Stimulated activated CD8-positive, alpha-beta memory T cell treated with anti-CD3 and anti-CD28 coated beads, Interleukin-12 subunit alpha, Interleukin-12 subunit beta, amount 100 ng/mL, for 24 hours (primary cell): ENCODE data around the gene NT5C3B.
"Not testable (repeated sequence)": the region's sequence is repeated elsewhere in the genome, so short reads cannot be mapped to it uniquely, and the experiment has no call there.

ENCODE experiments used
- DNase-seq: peaks from one replicate; pipeline ENCODE4 v3.0.0-alpha.2; 2020; ENCODE audit errors: extremely low read depth

Gene NT5C3B

DNA sequence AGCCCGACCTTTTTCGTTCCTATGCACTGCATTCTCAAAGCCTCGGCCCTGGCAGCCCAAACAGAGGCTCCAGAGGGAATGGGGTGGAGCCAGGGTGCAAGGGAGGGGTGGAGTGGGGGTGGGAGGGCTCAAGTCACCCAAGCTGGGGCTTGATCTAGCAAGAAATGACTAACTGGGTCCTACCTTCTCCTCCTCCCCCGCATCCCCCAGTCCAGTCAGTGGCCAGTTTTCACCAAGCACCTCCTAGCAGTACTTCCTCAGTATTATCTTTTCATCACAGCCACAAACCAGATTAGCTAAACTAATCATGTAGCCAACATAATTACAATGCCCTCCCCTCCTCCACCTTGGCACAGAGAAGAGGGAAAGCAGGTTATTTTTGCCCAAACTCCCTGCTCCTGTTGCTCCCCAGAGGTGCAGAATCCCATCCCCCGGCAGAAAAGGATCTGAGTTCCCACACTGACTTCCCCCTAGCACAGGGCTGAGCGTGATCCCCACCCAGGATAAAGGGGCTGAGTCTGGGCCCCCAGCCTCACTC, 51.8 kb downstream of the NT5C3B start:
- DNase-seq, result no peak

DNA sequence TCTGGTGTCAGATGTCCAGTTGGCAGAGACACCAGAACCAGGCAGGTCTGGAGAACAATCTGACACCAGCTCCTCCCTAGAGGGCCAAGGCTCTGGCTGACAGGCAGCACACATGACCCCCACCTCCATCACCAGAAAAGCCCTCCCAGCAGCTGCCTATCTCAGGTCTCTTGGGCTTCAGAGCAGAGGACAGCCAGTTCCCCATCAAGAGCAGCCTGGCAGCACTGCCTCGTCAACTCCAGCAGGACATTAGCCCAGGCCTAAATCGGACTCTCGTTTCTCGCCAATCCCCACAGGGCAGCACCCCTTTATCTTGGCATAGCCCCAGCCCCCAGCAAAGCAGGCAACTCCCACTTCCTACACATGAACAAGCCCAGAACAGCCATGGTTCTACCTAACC, 53.9 kb downstream of the NT5C3B start:
- DNase-seq, result no peak

DNA sequence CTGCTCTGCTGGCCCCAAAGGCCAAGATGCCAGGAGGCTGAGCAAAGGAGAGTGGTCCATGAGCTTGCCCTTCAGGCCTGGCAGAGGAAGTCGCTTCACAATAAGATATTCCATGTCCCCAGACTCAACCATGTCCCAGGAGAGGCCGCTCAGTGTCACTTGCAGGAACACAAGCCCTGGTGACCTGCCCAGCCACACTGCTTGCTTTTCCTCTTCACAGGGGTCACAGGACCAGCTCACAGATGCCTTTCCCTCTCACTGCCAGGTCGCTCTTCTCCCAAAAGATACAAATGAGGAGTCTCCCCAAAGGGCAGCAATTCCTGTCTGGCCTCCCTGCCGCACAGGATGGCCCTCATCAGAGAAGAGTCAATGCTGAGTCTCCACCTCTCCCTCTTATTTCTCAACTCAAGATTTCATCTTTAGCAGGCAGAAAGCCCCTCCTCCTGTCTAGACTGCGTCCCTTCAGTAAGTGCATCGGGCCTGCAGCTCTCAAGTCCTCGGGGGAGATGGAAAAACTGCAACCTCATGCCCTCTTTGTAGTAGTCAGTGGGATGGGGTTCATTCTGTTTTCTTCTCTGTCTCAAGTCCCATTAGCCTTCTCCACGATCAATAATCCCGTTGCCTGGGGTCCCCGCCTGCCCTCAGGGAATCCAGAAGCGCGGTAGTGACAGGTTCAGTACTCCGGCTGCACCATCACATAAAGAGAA, 54.5 kb downstream of the NT5C3B start:
- no peak for DNase-seq

DNA sequence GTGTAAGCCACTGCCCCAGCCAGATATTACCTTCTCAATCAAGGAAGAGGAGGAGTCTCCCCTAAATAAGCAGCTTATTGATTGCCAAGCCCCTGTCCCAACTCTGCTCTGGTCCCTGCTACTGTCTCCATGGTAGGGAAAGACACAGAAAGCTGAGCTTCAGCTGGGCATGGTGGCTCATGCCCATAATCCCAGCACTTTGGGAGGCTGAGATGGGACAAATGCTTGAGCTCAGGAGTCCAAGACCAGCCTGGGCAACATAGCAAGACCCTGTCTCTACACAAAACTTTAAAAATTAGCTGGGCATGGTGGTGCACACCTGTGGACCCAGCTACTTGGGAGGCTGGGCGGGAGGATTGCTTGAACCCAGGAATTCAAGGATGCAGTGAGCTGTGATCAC, 56.1 kb downstream of the NT5C3B start:
- no peak for DNase-seq

DNA sequence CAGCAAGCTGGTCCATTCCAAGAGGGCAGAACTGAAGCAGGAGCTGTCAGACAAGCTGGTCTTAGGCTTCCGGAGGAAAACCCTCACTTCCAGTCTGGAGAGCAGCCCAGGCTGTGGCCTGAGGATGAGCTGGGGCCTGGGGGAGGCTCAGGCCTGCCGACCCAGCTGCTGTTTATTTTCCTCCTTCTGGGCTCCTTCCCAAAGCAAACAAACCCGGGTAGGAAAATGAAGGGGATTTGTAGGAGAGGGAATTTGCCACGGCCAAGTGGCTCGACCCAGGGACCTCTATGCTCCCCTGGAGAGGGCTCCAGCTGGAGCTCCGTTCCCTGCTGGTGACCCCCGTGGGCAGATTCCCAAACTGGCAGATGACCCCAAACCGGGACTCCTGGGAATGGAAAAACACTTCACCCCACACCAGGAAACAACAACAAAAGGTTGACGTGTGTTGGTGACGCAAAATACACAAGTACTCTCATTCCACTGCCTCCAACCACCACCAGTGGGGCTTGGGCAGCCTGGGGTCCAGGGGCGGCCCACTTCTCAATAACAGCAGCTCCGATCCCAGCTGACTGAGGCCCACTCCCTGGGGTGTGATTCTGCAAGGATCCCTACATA, 58.4 kb downstream of the NT5C3B start:
- DNase-seq, result no peak

DNA sequence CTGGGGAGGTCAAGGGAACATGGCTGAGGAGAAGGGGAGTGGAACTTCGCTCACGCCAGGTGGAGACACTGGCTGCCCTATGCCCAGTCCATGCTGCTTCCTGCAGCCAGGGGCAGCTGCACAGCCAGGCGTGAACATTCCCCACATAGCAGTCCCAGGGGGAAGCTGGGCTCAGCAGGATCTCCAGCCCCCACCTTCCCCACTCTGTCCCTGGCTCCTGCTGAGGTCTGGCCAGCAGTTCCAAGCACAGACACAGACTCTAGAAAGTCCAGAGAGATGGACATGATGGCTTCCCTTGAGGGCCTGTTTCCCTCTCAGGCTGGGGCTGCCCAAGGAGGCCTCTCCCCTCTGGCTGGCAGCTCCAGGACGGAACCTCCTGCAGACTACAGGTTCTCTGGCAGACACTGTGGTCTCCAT, 58.9 kb downstream of the NT5C3B start:
- DNase-seq, result no peak

DNA sequence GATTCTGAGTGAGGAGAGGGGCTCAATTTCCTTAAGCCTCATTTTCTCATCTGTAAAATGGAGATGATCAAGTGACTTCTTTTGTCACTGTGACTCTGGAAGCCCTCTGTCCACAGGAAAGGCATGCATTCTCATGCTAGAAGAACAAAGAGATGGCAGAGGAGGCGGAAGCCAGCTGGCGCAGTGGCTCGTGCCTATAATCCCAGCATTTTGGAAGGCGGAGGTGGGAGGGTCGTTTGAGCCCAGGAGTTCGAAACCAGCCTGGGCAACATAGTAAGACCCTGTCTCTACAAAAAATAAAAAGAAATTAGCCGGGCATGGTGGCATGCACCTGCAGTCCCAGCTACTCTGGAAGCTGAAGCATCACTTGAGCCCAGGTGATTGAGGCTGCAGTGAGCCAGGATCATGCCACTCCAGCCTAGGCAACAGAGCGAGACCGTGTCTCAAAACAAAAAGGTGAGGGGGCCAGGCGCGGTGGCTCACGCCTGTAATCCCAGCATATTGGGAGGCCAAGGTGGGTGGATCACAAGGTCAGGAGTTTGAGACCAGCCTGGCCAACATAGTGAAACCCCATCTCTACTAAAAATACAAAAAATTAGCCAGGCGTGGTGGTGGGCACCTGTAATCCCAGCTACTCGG, 59.7 kb downstream of the NT5C3B start:
- not testable (repeated sequence) for DNase-seq

DNA sequence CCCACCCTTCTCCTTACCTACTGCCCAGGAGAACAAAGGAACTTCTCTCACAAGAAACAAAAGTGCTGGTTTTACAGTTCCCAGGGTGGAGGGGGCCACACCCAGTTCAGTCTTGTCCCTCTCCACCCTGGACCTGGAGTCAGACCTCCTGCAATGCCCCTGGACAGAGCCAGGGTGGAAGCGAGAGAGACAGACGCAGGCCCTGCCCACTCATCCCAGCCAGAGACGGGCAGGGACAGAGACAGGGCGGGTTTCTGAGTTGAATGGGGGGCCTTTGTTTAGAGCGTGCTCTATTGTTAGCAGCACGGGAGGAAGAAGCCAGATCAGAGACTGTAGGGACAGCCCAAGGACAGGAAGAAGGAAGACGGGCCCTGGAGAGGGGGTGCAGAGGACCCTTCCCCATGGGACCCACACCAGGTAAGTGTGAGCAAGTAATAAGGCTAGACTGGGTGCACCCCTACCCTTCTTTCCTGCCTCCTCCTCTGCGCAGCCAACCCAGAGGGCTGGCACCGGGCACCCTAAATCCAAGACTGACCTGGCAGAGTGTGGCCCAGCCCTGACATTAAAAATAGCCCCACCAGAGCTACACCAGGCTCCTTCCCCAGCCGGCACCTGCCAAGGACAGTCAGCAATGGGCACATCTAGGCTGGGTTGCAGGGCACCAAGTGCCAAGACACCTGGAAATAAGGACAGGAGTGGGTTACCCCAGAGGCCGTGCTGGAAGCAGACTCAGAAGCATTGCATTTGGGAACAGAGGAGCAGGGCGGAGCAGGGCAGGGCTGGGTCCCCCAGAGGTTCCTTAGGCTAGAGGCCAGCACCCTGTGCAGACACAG, 60.4 kb downstream of the NT5C3B start:
- DNase-seq, result no peak
